ENCODE results near the gene CHD6.

CHD6 gene

DNA sequence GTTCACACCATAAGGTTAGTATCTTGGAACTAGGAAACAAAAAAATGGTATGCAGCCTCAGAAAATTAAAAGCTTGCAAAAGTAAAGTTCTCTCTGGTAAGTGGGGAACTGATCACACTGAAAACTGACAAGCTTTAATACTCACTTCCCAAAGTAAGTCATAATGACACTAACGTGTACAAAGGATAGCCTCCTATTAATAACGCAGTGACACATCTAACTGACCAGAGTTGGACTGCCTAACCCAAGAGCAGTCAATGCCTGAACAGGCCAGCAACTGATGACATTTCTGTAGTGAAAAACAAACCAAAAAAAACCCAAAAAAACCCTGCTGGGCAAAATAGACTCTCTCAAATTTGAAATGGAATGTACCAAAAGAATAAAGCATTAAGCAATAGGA is 30.7 kb downstream of the CHD6 start:
- no peak overlapping the region for H3K4me3 ChIP-seq (ENCODE audit: low read depth, low read length)
- ChIA-PET POLR2A (no interaction called here), CTCF (no interaction called here)
- DNase-seq (ENCODE audit: low read depth, low spot score) = no peak
- TF ChIP-seq, protein P1, sequence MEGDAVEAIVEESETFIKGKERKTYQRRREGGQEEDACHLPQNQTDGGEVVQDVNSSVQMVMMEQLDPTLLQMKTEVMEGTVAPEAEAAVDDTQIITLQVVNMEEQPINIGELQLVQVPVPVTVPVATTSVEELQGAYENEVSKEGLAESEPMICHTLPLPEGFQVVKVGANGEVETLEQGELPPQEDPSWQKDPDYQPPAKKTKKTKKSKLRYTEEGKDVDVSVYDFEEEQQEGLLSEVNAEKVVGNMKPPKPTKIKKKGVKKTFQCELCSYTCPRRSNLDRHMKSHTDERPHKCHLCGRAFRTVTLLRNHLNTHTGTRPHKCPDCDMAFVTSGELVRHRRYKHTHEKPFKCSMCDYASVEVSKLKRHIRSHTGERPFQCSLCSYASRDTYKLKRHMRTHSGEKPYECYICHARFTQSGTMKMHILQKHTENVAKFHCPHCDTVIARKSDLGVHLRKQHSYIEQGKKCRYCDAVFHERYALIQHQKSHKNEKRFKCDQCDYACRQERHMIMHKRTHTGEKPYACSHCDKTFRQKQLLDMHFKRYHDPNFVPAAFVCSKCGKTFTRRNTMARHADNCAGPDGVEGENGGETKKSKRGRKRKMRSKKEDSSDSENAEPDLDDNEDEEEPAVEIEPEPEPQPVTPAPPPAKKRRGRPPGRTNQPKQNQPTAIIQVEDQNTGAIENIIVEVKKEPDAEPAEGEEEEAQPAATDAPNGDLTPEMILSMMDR (IDR thresholded peaks at IDR 0.05; ENCODE audit: insufficient read depth, low read length, missing control alignments) = no peak

DNA sequence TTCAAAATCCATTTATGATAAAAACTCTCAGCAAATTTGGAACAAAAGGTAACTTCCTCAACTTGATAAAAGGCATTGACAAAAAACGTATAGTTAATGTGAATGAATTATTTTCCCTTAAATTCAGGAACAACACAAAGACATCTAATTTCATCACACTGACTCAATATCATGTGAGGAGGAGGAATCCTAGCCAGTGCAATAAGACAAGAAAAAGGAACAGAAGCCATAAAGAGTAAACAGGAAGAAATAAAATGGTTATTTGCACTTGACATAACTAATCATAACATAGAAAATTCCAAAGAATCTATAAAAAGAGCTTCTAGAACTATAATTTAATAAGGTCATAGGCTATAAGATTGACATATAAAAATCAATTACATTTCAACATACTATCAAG is 31.4 kb downstream of the CHD6 start:
- no peak for DNase-seq (ENCODE audit: low read depth, low spot score)
- TF ChIP-seq, protein P1 (IDR thresholded peaks at IDR 0.05; ENCODE audit: insufficient read depth, low read length, missing control alignments) = no peak
- CTCF ChIA-PET = no interaction called here
- POLR2A ChIA-PET = no interaction called here
- H3K4me3 ChIP-seq (ENCODE audit: low read depth, low read length) = no peak overlapping the region

DNA sequence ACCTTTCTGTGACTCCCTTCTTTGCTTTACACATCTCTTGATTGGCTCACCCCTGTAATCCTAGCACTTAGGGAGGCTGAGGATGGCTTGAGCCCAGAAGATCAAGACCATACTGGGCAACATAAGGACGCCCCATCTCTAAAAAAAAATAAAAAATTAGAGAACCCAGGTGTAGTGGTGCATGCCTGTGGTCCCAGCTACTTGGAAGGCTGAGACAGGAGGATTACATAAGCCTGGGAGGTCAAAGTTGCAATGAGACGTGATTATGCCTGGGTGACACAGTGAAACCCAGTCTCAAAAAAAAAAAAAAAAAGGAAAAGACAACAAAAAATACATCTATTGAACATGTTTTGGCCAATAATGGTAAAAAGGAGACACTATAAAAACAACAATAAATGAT is 37.8 kb downstream of the CHD6 start:
- H3K4me3 ChIP-seq (ENCODE audit: low read depth, low read length) = no peak overlapping the region
- no peak for DNase-seq (ENCODE audit: low read depth, low spot score)
- POLR2A ChIA-PET = no interaction called here
- TF ChIP-seq, protein P1 (IDR thresholded peaks at IDR 0.05; ENCODE audit: insufficient read depth, low read length, missing control alignments) = no peak
- CTCF ChIA-PET = no interaction called here

DNA sequence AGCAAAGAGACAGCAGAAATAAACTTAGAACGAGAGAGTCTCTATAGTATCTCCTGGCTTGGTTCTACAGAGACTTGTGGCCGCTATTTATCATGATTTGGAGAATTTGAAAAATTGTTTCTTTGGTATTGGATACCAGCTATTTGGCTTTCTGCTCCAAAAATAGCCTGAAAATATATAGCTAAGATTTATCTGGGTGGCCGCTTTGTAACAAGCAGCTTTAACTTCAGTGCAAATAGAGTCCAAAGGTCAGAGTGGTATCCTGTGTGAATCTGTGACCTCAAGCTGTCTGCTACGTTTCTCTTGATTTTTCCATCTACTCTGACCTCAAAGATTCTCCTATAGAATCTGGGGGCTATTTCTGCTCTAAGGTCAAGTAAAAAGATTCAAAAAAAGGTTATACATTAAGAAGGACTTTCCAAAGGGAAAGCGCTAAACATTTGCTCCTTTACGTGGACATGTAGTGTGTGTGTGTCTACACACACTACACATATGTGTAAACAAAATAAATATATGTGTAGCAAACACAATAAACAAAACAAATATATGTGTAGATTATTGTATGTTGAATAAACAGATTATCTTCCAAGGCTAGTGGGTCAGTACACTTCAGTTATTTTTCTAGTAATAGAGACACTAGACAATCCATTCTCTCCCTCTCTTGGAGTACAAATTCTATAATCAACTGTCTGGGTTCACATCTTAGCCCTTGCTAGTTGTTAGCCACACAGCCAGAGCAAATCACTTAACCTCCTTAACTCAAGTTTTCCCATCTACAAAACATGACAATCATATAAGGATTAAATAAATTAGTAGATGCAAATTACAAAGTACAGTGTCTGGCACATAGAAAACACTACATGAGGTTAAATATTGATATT is 40.8 kb downstream of the CHD6 start:
- POLR2A ChIA-PET = no interaction called here
- H3K4me3 ChIP-seq (ENCODE audit: low read depth, low read length) = no peak overlapping the region
- TF ChIP-seq, protein P1 (IDR thresholded peaks at IDR 0.05; ENCODE audit: insufficient read depth, low read length, missing control alignments) = no peak
- CTCF ChIA-PET = no interaction called here
- no peak for DNase-seq (ENCODE audit: low read depth, low spot score)

DNA sequence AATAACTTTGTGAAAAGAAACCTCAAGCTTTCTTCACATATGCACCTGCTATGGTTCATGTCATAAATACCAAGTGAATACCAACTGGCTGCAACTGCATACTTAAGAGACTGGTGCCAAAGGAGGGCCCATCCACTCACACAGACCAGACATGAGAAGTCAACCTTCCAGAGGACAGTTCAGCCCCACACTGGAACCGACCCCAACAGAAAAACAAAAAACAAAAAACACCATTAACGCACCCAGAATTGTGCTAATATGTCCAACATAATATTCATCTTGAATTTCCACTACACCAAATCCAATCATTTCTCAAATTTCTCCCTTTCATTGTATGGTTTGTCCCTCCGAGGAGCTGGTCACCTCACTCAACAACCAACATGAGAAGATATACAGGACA is 42.8 kb downstream of the CHD6 start:
- ChIA-PET POLR2A (no interaction called here), CTCF (interaction anchor here (1.4 kb wide), 1 partner anchor 13 kb away, joined by 4 read pairs; no protein-coding TSS in a partner anchor)
- TF ChIP-seq, protein P1 (IDR thresholded peaks at IDR 0.05; ENCODE audit: insufficient read depth, low read length, missing control alignments) = no peak
- no peak overlapping the region for H3K4me3 ChIP-seq (ENCODE audit: low read depth, low read length)
- no peak for DNase-seq (ENCODE audit: low read depth, low spot score)

DNA sequence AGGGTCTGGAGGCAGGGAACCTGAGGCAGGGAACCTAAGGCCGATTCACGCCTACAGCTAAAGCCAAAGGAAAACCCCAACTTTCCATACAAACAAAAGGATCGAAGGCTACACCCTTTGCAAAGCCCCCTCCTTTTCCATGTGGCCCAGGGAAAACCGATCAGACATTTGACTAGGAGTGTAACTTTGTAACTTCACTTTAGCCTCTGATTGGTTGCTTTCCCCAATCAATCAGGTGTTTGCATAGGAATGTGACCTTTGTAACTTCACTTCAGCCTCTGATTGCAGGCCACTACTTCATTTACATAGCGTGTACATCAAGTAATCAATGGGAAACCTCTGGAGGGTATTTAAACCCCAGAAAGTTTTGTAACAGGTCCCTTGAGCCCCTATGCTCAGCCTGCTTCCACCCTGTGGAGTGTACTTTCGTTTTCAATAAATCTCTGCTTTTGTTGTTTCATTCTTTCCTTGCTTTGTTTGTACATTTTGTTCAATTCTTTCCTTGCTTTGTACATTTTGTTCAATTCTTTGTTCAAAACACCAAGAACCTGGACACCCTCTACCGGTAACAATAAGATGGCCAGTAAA is 43.3 kb downstream of the CHD6 start:
- ChIA-PET POLR2A (no interaction called here), CTCF (interaction anchor here (0.6 to 1.4 kb wide), 3 partner anchors 12 to 29 kb away, joined by 3 to 4 read pairs (median 3); no protein-coding TSS in a partner anchor)
- TF ChIP-seq, protein P1 (IDR thresholded peaks at IDR 0.05; ENCODE audit: insufficient read depth, low read length, missing control alignments) = no peak
- H3K4me3 ChIP-seq (ENCODE audit: low read depth, low read length) = no peak overlapping the region
- no peak for DNase-seq (ENCODE audit: low read depth, low spot score)
